PC-9 (cell line): Measurements from ENCODE around the gene HAGH. TPM values are rescaled to one million over a fixed set of nuclear protein-coding genes. Genes with fewer than 3 reads are reported as not detected.
"Not testable (repeated sequence)": the region's sequence is repeated elsewhere in the genome, so short reads cannot be mapped to it uniquely, and the experiment has no call there.

Source experiments
- Bru-seq: library from RNA; stranded (reverse); fragments of 400-500 nt; gene quantifications from one replicate; lab custom pipeline; 2021; lab: Mats Ljungman, UMichigan
- BruChase-seq, 2 experiments: library from RNA; stranded (reverse); fragments of 400-500 nt; gene quantifications; one replicate each; lab custom pipeline; 2021; lab: Mats Ljungman, UMichigan
- BruUV-seq: library from RNA; stranded (reverse); fragments of 400-500 nt; replicated peaks from 2 replicates; lab custom pipeline; 2021; lab: Mats Ljungman, UMichigan
- CTCF ChIA-PET: fragments of 300-600 bp; sonication (Branson Sonifier 250); formaldehyde crosslinking; loops from one replicate; lab custom pipeline; 2022; ENCODE audit warnings: antibody characterized with exemption; lab: Charles Lee
- POLR2A ChIA-PET: fragments of 300-600 bp; sonication (Branson Sonifier 250); formaldehyde crosslinking; loops from one replicate; lab custom pipeline; 2022; ENCODE audit warnings: antibody characterized with exemption; ENCODE audit not compliant: unreplicated experiment; lab: Charles Lee
- DNase-seq, 2 experiments: peaks; one replicate each; pipeline versions ENCODE4 v3.0.0 to v3.0.0-alpha.2; 2015 to 2022; ENCODE audit warnings: mixed read lengths in 1 of 2
- H2AFZ ChIP-seq: fragments of 200-600 bp; sonication (generic); 2 replicates; pipeline ENCODE4 v1.8.1; 2017; ENCODE audit warnings: antibody characterized with exemption
- H3F3A ChIP-seq: fragments of 200-600 bp; sonication (generic); 2 replicates; pipeline ENCODE4 v1.8.1; 2017; ENCODE audit warnings: antibody characterized with exemption, mild to moderate bottlenecking, low read depth; ENCODE audit not compliant: insufficient read depth
- H3K27ac ChIP-seq: fragments of 200-600 bp; sonication (generic); 2 replicates; pipeline ENCODE4 v1.6.1; 2016; ENCODE audit warnings: mixed run types
- H3K27me3 ChIP-seq: fragments of 200-600 bp; sonication (generic); 2 replicates; pipeline ENCODE4 v1.6.1; 2016; ENCODE audit warnings: low read depth, mixed run types; ENCODE audit not compliant: insufficient read depth
- H3K36me3 ChIP-seq: fragments of 200-600 bp; sonication (generic); 2 replicates; pipeline ENCODE4 v1.6.1; 2016; ENCODE audit warnings: low read depth, mixed run types
- H3K4me1 ChIP-seq: fragments of 200-600 bp; sonication (generic); replicated peaks from 2 replicates; pipeline ENCODE4 v1.6.1; 2016; ENCODE audit warnings: mixed run types; ENCODE audit not compliant: insufficient read depth
- H3K4me2 ChIP-seq: fragments of 200-600 bp; sonication (generic); 2 replicates; pipeline ENCODE4 v1.6.1; 2017; ENCODE audit warnings: mixed run types
- H3K4me3 ChIP-seq: fragments of 200-600 bp; sonication (generic); 2 replicates; pipeline ENCODE4 v1.6.1; 2016; ENCODE audit warnings: mixed run types
- H3K79me2 ChIP-seq: fragments of 200-600 bp; sonication (generic); 2 replicates; pipeline ENCODE4 v1.6.1; 2017; ENCODE audit warnings: low read depth, mixed run types
- H3K9me2 ChIP-seq: fragments of 200-600 bp; sonication (generic); 2 replicates; pipeline ENCODE4 v1.8.1; 2017; ENCODE audit warnings: mild to moderate bottlenecking; ENCODE audit not compliant: insufficient read depth
- H3K9me3 ChIP-seq: fragments of 200-600 bp; sonication (generic); 2 replicates; pipeline ENCODE4 v1.8.1; 2016; ENCODE audit warnings: low read depth; ENCODE audit not compliant: insufficient read depth
- H4K20me1 ChIP-seq: fragments of 200-600 bp; sonication (generic); 2 replicates; pipeline ENCODE4 v1.8.1; 2017; ENCODE audit not compliant: insufficient read depth
- CTCF ChIP-seq: fragments of 200-600 bp; sonication (generic); conservative IDR thresholded peaks from 2 replicates; pipeline ENCODE4 v1.6.1; 2017; ENCODE audit warnings: mixed run types, antibody characterized with exemption, mild to moderate bottlenecking, moderate library complexity
- EZH2 ChIP-seq: fragments of 200-600 bp; sonication (generic); IDR thresholded peaks from 2 replicates; pipeline ENCODE4 v1.8.0; 2017; ENCODE audit warnings: antibody characterized with exemption, low read depth
- intact Hi-C: fragments of 100-400 bp; cut with micrococcal nuclease; formaldehyde crosslinking; loops from one replicate; pipeline ENCODE4 v1.10.0; 2022; ENCODE audit not compliant: unreplicated experiment
- long read RNA-seq: library from polyadenylated mRNA; stranded (forward); transcript quantifications from one replicate; pipeline ENCODE4 v2.0.0, GENCODE V29; 2022
- total RNA-seq: library from RNA; stranded (reverse); gene quantifications from 2 replicates; pipeline ENCODE4 v1.2.3, GENCODE V29; 2021

Gene HAGH
- total RNA-seq: 51.8 and 74.5 TPM in 2 replicates
- percentile 48 among the genes with signal in this experiment for Bru-seq, nascent RNA
- percentile 52 among the genes with signal in this experiment for BruChase-seq, experiment 1, labeled RNA remaining after a 2-hour chase
- BruChase-seq, experiment 2, labeled RNA remaining after a 6-hour chase: percentile 57 among the genes with signal in this experiment
- long read RNA-seq, transcript HAGH-202 (9 exons, 2,984 nt): major isoform, 46 of 111 reads
- long read RNA-seq, transcript HAGH-201 (10 exons, 1,257 nt): minor isoform, 22 of 111 reads
- long read RNA-seq, partial matches to known transcripts: 16 of 111 reads
- long read RNA-seq, other reads (novel, unspliced or antisense): 25 of 111 reads

DNA sequence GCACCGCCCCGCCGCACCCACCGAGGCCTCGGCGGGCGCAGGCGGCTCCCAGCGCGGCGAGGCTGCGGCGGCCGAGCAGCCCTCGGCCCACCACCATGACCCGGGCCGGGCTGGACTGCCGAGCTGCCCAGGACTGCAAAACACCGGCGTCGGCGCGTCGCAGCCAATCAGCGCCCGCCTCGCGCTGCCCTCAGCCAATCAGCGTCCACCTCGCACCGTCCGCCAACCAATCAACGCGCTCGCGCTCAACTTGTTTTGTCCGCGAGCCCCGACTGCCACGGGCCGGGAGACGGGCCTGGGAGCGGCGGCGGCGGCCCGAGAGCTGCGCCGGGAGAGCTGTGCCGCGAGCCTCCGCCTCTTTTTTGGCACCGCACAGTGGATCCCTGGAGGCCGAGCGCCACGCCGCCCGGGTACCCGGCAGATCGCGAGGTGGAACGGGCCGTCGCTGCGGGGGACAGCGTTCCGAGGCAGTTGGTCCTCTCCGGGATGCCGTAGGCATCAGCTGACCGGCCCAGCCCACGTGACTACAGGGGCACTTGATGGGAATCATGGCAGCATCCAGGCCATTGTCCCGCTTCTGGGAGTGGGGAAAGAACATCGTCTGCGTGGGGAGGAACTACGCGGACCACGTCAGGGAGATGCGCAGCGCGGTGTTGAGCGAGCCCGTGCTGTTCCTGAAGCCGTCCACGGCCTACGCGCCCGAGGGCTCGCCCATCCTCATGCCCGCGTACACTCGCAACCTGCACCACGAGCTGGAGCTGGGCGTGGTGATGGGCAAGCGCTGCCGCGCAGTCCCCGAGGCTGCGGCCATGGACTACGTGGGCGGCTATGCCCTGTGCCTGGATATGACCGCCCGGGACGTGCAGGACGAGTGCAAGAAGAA, at the start of gene HAGH, which contains the start of gene FAHD1:
TSS of gene HAGH (minus strand) at position 135 of the 883 bp plus-strand sequence. CDS start at position 97, 38 bp downstream.
TSS of gene FAHD1 (plus strand) at position 516 of the 883 bp plus-strand sequence. CDS start at position 549, 33 bp downstream.
- ChIA-PET CTCF (interaction anchor here (0.5 to 0.6 kb wide), 3 partner anchors 103 to 409 kb away, joined by 3 read pairs; no protein-coding TSS in a partner anchor), POLR2A (interaction anchor here (0.6 to 0.7 kb wide), 4 partner anchors 97 to 495 kb away, joined by 3 to 19 read pairs (median 4); no protein-coding TSS in a partner anchor)
- H3K36me3 ChIP-seq: no peaks in the 10 kb centered on the region
- peaks cover 41% of the 10 kb centered on the region for H3K79me2 ChIP-seq
- 0 out of 2 replicates have a peak within 1 kb of the TSS, but pooled peaks have one; percentile 5 for H3K27ac ChIP-seq
- BruUV-seq: no TSS peak
- intact Hi-C loops: no loop called here
- peak within 1 kb of the TSS; percentile 94 for H3K4me2 ChIP-seq
- H2AFZ ChIP-seq: peak within 1 kb of the TSS; percentile 89
- DNase-seq: peak; percentile 80 to 96
- H4K20me1 ChIP-seq: peaks cover 18% of the 10 kb centered on the region; the same call in 1 of the 2 replicates
- no peaks in the 10 kb centered on the region for H3K9me2 ChIP-seq
- H3K4me1 ChIP-seq: peaks cover 28% of the 10 kb centered on the region
- no peak for TF ChIP-seq CTCF
- no peak for TF ChIP-seq EZH2
- H3F3A ChIP-seq: peaks cover 30% of the 10 kb centered on the region; the same call in 1 of the 2 replicates
- H3K4me3 ChIP-seq: peak within 1 kb of the TSS; percentile 74
- no peaks in the 10 kb centered on the region for H3K27me3 ChIP-seq
- no peaks in the 10 kb centered on the region for H3K9me3 ChIP-seq

- H3K27me3 ChIP-seq, H3K27ac ChIP-seq, CTCF ChIA-PET, H2AFZ ChIP-seq, intact Hi-C loops, H3K9me2 ChIP-seq, H3K79me2 ChIP-seq, BruUV-seq, H3K4me2 ChIP-seq, DNase-seq, POLR2A ChIA-PET, H4K20me1 ChIP-seq, H3K9me3 ChIP-seq, H3K4me3 ChIP-seq, H3K36me3 ChIP-seq: not testable (repeated sequence)
- Histone ChIP-seq H3F3A (peaks cover 16% of the 10 kb centered on the region), H3K4me1 (peaks cover 20% of the 10 kb centered on the region)
Measured at GRCh38 chr16:1876066-1876465, 49.4 kb upstream of the HAGH start.

DNA sequence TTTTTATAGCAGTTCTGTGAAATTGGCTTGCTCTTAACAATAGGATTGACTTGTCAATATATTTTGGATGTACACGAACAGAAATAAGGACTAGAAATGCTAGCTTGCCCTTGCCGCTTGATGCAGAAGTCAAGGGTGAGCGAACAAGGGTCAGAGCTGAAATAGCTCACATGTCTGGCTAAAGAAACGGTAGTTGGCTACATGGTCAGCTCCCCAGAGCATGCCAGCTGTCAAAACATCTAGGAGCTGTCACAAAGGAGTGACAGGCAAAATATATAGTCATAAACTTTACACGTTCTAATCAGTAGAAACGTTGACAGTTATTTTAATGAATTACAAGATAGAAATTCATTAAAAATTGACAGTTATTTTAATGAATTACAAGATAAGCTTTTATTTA, 48.2 kb upstream of the HAGH start:
- Histone ChIP-seq H3K36me3 (no peaks in the 10 kb centered on the region), H3K9me2 (no peaks in the 10 kb centered on the region), H3K9me3 (no peaks in the 10 kb centered on the region), H3K79me2 (no peaks in the 10 kb centered on the region), H3F3A (peaks cover 26% of the 10 kb centered on the region), H3K4me1 (peaks cover 29% of the 10 kb centered on the region), H2AFZ (no peak overlapping the region), H3K4me2 (no peak overlapping the region), H3K27ac (no peak overlapping the region), H3K4me3 (no peak overlapping the region), H4K20me1 (no peaks in the 10 kb centered on the region), H3K27me3 (no peaks in the 10 kb centered on the region)
- no TSS peak for BruUV-seq
- no peak for DNase-seq
- TF ChIP-seq CTCF: no peak
- TF ChIP-seq EZH2: no peak
- POLR2A ChIA-PET: no interaction called here
- CTCF ChIA-PET: no interaction called here
- intact Hi-C loops: loop anchor here (5.0 kb wide), 1 partner anchor 37 kb away; no protein-coding TSS in a partner anchor
